SIG-M5 (cell line): ENCODE results near the gene SLC35A3.

Experiments used
- DNase-seq: peaks from one replicate; lab custom pipeline; 2025; lab: John Stamatoyannopoulos, UW

The SLC35A3 gene

DNA sequence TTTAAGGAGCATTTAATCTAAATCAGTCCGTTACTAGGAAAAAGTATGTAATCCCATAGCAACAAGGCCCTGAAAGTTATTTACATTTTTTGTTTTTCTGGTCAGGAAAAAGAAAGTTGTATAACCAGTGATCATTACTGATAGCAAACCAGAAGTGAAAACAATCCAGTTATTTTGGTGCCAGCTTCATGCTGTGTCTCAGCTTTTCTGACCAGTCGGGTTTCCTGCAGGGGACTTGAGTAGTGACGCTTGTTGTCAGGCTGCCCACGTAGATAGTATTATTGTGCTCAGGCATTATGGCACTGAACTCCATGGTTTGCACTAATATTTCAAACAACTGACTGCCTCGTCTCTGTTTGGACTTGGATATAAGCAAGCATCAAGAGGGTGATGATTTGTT lies 107.7 kb downstream of the SLC35A3 start:
- no peak for DNase-seq

DNA sequence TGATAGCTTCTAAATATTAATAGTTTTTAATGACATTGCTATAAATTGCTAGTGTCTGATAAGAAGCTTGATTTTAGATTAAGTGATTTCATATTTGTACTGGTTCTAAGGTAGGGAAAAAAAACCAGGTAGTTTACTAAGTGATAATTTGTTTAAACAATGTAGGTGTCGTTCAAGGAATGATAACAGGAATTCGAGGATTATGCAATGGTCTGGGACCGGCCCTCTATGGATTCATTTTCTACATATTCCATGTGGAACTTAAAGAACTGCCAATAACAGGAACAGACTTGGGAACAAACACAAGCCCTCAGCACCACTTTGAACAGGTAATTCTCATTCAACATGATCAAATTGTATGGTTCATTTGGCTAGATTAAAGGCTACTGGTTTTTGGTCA lies 110.5 kb downstream of the SLC35A3 start:
- DNase-seq: no peak
